NB4 (cell line): Measurements from ENCODE around the gene LYZ.

Experiments used
- DNase-seq: peaks from one replicate; pipeline ENCODE4 v3.0.0; 2010; ENCODE audit warnings: low read depth
- H3K4me3 ChIP-seq: one replicate; pipeline ENCODE4 v1.5.1; 2011; ENCODE audit warnings: mild to moderate bottlenecking, low read depth, low read length, moderate library complexity
- CTCF ChIP-seq: IDR thresholded peaks from one replicate; pipeline ENCODE4 v1.5.1; 2012; ENCODE audit warnings: low read depth, low read length
- MAX ChIP-seq: IDR thresholded peaks from 2 replicates; pipeline ENCODE4 v1.6.1; 2011; ENCODE audit warnings: low read depth, low read length
- MYC ChIP-seq: IDR thresholded peaks from 2 replicates; pipeline ENCODE4 v1.6.1; 2011; ENCODE audit warnings: low read depth, low read length
- POLR2A ChIP-seq: IDR thresholded peaks from 2 replicates; pipeline ENCODE4 v1.6.1; 2011; ENCODE audit warnings: mild to moderate bottlenecking; ENCODE audit not compliant: insufficient read length; ENCODE audit errors: extremely low read depth

The LYZ gene

GRCh38 chr12:69350777-69351176 is 2.6 kb downstream of the LYZ start:
- no peak for DNase-seq
- no peak overlapping the region for H3K4me3 ChIP-seq
- TF ChIP-seq CTCF = no peak
- no peak for TF ChIP-seq POLR2A
- no peak for TF ChIP-seq MAX
- TF ChIP-seq MYC = no peak

GRCh38 chr12:69351462-69352236 is 3.5 kb downstream of the LYZ start:
- no peak for DNase-seq
- H3K4me3 ChIP-seq = no peak overlapping the region
- TF ChIP-seq MYC = no peak
- no peak for TF ChIP-seq MAX
- no peak for TF ChIP-seq CTCF
- TF ChIP-seq POLR2A = no peak

- no peak overlapping the region for H3K4me3 ChIP-seq
- no peak for DNase-seq
- TF ChIP-seq CTCF = no peak
- no peak for TF ChIP-seq POLR2A
- no peak for TF ChIP-seq MAX
- no peak for TF ChIP-seq MYC
These were observed 4.7 kb downstream of the LYZ start for GRCh38 chr12:69352904-69353303.

- TF ChIP-seq MYC = no peak
- no peak for TF ChIP-seq MAX
- TF ChIP-seq POLR2A = no peak
- TF ChIP-seq CTCF = no peak
- no peak overlapping the region for H3K4me3 ChIP-seq
- DNase-seq = no peak
These were observed 6.0 kb downstream of the LYZ start for GRCh38 chr12:69354172-69354555.

- DNase-seq = no peak
- no peak for TF ChIP-seq MAX
- H3K4me3 ChIP-seq = no peak overlapping the region
These were observed 6.5 kb downstream of the LYZ start for GRCh38 chr12:69354556-69355187.

- no peak for DNase-seq
- no peak for TF ChIP-seq MAX
- no peak overlapping the region for H3K4me3 ChIP-seq
These were observed 7.3 kb downstream of the LYZ start for GRCh38 chr12:69355363-69356028.
